HG02678 (cell line): ENCODE measurements around the gene DHRS1.

Source experiments
- ATAC-seq: cut with Tn5 transposase; IDR thresholded peaks from one replicate; pipeline ENCODE4 v1.9.1; 2021; ENCODE audit warnings: mild to moderate bottlenecking, moderate library complexity; ENCODE audit not compliant: unreplicated experiment

Gene DHRS1

DNA sequence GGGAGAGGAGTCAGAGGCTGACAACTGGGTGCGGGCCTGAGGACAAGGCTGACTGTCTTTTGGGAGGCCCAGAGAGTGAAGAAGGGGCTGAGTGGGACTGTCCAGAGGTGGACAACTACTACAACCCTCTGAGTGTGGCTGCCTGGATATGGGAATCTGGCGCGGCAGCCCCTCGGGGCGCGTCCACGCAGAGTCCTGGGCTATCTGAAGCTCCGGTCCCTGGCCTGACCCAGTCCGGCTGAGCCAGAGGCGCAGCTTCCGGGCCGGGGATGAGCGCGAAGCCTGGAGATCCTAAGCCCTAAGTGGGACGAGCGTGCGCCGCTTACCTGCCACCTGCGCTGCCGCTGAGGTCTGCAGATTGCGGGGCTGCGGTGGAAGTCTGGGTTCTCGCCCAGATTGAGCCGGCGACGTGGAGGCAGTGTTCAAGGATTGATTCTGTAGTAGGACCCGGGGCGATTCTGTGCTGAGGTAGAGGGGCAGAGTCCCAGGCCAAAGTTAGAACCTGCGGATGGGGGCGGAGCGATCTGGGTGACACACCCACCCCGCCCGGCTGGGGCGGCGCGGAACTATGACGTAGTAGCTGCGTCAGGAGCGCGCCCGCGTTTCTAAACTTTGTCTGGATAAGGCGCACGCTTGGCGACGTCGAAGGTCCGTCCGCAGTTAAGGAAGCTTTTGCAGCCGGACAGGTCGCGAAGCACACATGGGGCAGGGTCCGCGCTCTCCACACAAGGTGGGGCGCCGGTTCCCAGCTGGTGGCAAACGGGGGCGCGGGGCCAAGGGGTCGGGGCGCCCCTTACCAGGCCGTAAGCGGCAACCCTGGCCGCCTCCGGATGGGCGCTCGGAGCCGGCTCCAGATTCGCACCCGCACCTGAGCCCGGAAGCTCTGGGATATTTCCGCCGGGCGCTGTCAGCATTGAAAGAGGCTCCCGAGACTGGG, at the start of gene DHRS1, which contains the start of gene NOP9:
Gene DHRS1 (minus strand): TSS at position 526 of the 937 bp plus-strand sequence. CDS start 674 bp downstream, outside the sequence.
Gene NOP9 (plus strand): TSS at position 596 of the 937 bp plus-strand sequence. CDS start 105 bp downstream, at position 701.
- ATAC-seq = peak; percentile 75

DNA sequence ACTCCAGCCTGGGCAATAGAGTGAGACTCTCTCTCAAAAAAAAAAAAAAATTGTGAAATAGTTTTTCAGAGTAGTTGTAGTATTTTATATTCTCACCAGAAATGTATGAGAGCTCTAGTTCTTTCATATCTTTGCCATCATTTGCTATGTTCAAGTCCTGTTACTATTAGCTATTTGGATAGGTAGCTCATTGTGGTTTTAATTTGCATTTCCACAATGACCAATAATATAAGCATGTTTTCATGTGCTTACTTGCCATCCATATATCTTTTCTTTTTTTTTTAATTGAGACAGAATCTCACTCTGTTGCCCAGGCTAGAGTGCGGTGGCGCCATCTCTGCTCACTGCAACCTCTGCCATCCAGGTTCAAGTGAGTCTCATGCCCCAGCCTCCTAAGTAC, 48.6 kb upstream of the DHRS1 start:
- no peak for ATAC-seq

DNA sequence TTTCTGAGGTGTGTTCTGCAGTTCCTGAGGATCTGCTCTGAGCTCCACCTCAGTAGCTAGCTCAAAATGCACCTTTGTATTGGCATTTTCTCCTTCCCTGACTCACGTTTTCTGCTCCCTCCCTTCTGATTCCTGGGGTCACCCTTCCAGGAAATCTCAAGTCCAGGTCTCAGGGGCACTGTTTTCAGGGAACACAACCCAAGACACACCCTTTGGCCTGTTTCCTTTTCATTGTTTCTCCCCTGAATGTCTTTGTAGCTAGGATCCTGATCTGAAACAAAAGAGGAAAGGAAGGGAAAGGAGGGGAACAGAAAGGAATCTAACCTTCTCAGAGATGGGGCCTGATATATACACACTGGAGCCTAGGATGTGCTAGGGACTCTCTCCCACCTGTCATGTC, 47.6 kb upstream of the DHRS1 start:
- no peak for ATAC-seq

DNA sequence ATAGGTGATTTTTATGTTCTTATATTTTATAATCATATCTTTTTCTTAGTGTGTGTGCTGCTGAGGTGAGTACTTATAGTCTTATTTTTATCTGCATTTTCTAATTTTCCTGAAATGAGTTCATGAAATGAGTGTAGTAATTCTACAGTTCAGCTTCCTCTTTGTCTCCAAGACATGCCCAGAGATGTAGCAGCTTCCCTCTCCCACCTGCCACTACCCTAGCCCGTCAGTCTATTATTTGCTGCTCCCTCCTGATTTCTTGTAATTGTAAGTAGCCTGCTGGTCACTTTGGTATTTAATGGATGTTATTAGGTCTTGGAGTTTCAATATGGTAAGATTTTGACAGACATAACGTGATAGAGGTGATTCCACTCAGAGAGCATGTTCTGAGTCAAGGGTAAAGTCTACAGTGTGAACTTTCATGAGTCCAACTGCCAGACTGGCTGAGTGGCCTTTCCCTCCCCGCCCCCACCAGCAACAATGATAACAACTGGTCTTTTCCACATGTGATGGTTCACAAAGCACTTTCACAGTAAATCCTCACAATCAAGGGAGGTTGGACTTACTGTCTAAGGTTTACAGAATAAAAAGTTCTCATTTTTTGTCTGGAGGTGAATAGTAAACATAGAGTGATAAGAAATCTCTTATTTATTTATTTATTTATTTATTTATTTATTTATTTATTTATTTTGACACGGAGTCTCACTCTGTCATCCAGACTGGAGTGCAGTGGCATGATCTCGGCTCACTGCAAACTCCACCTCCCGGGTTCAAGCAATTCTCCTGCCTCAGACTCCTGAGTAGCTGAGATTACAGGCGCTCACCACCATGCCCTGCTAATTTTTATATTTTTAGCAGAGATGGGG, 44.4 kb upstream of the DHRS1 start:
- ATAC-seq = no peak

DNA sequence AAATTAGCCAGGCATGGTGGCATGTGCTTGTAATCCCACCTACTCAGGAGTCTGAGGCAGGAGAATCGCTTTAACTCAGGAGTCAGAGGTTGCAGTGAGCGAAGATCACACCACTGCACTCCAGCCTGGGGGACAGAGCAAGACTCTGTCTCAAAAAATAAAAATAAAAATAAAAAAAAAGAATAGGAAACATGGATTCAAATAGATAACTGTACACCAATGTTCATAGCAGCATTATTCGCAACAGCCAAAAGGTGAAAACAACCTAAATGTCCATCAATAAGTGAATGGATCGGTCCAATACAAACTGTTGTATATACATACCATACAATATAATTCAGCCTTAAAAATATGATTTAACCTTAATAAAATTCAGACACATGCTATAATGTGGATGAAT, 43.3 kb upstream of the DHRS1 start:
- no peak for ATAC-seq

DNA sequence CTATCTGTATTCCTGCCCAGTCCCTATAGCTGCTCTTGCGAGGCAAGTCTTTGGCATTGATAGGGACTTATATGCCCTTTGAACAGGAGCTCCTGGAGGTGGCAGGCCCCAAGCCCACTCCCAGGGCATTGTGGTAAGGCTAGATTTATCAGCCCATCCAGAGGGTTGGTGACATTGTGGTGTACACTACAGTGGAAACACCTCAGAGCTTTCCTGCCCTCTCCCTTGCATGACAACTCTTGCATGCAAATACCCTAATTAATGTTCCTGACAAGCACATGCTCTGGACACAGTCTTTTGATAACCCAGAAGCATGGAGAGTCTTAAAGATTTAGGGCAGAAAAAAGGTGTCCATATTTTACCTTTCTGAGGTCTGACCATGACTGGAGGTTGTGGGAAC, 41.0 kb upstream of the DHRS1 start:
- ATAC-seq = no peak

DNA sequence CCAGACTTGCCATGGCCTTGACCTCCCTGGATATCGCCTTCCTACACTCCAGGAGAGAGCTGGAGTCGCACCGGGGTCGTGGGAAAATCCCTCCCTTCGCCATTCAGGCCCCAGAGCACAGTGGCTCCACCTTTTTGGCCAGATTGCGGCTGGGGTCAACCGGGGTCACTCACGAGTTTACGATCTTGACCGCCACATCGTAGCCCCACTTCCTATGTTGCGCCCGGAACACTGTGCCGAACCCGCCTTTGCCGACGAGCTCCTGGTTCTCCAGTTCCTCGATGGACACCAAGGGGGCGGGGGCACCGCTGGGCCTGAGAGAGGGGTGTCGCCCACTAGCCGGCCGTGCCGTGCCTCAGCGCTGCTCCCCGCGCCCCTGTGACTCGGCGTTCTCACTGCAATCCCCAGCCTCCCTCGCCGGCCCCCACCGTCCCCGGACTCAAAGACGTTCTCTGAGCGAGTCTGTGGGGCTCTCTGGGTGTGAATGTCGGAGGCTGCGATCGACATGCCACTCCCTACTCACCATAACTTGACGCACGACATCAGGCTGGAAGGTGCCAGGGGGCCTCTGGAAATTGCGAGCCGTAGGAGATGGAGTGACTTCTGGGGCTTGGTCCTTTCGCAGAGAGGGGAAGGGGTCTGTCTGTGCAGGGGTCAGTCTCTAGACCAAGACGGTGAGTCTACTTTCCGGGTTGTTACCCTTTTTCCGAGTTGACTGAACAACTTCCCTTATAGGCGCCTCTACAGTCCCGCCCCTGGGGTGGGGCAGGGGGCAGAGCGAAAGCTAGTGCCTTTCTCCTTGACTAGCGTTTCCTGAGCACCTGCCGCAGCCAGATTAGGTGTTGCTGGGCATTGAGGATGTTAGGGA, 39.9 kb upstream of the DHRS1 start, which contains the start of gene RIPK3:
Gene RIPK3 (minus strand): TSS at position 708 of the 868 bp plus-strand sequence. CDS start 165 bp downstream, at position 543.
- ATAC-seq = peak; percentile 92

DNA sequence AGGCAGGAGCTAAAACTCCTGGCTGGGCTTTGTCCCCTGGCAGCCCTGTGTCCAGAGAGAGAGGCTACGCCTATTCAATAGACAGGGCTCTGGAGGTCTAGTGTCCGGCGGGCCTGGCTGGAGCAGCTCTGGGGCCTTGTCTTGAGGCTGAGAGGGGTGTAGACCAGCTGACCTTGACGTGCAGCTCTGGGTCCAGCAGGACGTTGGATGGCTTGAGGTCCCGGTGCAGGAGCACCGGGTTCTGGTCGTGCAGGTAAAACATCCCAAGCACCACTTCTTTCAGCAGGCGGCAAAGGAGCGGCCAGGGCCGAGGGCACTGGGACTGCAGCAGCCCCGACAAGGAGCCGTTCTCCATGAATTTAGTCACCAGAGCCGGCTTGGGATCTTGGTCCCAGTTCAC, 39.3 kb upstream of the DHRS1 start:
- no peak for ATAC-seq

DNA sequence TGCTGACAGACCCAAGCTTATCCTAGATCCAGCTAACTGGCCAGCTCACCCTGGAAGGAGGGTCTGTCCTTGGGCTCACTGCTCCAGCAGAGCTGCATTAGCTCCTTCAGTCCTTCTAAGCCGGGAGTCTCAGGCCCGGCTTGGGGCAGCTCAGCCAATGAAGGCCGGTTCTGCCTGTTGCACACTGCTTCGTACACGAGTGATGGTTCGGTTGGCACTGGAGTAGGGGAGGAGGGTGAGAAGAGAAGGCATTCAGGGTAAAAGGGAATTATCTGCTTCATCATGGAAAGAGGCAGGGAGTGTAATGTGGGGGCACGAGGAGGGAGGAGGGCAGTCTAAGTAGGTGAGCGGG, 38.2 kb upstream of the DHRS1 start:
- no peak for ATAC-seq

DNA sequence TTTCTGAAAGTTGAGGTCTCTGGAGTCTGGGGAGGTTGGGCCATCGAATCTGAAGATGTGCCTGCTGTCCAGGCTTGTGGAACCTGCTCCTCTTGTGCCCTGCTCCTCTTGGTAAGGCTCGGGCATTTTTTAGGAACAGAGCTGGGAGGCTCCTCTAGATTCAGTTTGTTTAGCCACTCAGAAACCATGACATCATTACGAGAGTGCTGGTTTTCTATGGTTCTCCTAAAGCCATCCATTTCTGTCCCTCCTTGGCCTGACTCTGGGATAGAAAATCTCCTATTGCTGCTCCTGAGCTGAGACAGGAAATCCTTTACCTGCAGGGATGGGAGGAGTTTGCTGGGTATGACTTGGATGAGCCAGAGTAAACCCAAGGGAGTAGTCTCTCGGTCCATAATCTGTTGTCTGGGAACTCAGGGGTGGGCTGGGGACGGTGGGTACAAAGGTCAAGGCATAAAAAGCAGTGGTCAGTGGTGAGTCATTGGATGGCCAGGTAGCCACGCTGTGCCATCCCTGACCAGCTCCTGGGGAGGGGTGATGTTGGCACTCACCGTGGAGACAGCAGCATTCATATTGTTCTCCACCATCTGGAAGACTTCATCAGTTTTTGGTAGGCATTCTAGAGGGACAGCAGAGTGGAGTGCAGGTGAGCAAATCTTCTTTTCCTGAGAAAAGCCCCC, 37.7 kb upstream of the DHRS1 start:
- ATAC-seq = no peak

DNA sequence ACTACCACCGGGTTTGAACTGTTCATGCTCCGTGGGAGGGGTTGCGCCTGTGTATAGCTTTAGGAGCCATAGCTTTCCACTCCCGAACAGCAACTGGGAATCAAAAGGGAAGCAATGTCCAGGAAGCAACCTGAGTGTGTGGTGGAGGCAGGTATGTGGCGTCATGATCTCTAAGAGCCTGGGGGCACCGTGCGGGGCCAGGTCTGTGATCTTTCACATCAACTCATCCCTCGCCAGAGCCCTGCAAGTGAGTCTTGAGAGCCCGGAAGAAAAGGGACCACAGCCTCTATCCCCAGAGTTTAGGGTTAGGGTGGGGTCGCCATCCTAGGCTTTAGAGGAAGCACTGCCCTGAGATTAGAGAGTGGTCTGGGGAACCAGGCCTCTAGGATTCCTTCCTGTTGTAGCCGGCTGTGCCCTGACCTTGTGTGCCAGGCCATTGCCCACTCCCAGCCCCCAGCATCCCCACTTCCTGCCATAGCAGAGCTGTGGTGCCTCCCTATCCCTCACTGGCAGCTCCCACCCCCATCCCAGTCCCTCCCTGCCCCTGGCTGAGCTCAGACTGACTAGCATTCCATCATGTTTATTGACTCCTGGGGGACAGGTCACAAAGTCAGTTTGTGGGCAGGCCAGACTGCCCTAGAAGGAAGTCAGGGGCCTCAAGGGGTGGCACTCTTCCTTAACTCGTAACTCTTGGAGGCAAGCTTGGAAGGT, 36.0 kb upstream of the DHRS1 start:
- no peak for ATAC-seq

DNA sequence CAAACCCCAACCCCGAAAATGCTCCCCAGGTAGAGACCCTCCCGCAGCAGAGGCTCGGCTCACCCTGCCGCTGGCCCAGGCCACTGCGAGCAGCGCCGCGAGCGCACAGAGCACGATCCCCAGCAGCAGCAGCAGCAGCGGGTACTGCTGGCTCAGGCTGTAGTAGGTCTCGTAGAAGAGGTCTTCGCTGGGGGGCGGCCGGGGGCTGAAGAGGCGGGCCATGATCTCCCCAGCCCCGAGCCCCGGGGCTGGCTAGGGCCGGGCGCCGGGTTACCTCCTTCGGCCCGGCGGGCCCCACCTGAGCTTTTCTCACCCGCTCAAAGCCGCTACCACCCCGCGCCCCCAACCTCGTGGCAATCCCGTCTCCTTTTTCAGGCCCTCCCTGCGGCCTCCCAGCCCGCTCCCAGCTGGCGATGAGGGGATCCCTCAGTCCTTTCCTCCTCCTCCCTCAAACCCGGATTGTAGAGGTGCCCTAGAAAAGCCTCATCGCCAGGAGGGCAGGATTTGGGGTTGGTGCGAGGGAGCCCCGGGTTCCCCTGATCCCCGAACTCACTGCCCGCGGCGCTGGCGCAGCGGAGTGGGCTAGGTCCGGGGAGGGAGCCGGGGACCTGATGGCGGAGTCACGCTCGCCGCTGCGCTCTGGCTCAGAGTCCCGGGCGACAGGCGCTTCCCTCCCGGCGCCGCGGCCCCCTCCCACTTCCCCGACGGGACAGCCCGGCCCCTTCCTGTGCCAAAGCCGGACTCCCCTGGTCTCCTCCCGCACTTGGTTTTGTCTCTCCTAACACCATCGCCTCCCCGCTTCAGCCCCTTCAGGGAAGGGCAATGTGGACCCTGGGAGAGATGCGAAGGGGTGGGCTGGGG, 35.1 kb upstream of the DHRS1 start, which contains the start of gene ADCY4:
Gene ADCY4 (minus strand): TSS at position 641 of the 861 bp plus-strand sequence. CDS start 419 bp downstream, at position 222.
- no peak for ATAC-seq

DNA sequence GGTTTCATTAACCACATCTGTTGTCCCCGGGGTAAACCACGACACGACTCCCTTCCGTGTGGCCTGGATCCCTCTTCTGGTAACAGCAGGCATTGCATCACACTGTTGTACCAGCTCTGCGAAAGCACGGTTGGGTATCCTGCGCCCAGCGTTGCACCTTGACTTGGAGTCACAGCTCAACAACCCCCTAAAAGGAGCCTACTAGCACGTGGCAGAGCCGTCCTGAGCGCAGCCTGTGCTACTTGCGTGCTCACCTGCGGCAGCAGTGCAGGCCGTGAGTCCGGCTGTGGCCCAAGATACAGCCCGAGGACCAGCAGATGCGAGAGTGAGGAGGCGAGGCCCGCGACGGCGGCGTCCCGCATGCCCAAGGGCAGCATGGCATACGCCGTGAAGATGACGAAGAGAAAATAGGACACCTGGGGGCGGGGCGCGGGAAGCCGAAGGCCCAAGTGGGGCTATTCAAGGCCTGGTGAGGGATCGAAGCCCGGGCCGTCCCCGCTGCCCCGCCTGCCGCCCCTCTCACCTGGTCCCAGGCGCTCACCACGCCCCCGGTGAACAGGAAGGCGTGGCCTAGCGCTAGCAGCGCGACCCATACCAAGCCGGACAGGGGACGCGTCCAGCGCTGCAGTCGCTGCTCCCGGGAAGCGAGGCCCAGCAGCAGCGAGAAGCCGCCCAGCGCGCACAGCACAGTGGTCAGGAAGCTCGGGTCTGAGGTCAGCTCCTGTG, 32.9 kb upstream of the DHRS1 start:
- ATAC-seq = peak; percentile 91

DNA sequence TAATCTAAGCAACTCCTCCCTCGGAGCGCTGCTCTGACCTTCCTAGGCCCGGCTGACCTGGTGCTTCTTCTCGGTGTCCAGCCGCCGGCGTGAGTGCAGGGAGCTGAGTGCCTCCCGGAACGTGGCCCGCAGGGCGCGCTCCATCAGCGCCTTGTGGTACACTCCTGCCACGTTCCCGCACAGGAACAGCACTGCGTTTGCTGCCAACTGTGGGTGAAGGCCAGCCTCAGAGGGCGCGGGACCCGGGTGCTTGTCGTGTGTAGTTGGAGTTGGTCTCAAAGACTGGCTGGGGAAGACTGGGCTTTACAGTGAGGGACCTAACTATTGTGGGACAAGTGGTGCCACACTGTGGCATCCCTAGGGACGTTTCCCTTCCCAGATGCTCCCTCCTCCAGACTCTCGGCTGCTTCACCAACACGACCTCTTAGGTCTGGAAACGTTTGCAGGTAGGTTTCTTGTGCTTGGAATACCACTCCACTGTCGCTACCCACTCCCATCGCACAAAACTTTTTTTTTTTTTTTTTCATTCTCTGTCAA, 32.2 kb upstream of the DHRS1 start:
- no peak for ATAC-seq

DNA sequence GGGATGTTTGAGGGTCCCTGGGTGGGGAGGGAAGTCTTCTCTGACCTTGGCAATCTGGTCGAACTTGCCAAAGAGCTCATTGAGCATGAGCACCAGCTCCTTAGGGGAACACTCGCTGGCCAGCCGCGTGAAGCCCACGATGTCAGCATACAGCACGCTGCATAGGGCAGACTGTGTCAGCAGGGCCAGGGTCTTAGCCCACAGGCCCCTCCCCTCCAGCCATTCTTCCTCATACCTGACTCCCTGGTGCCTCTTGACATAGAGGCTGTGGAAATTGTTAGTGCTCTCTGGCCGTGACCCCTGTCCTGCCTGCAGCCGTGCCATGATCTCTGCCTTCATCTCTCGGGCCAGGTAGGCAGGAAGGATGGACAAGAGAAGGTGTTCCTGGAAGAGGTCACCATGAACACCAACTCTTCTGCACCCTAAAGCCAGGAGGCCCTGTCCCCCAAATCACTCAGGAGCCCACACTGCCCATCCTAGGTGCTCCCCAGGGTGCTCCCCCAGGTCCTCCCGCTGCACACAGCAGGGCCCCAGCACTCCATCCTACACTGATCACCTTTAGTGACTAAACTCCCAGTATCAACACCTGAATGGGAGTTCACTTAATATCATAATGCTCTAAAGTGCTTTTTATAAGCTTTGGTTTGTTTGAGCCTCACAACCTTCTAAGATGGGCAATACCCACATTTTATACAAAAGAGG, 31.5 kb upstream of the DHRS1 start:
- no peak for ATAC-seq

DNA sequence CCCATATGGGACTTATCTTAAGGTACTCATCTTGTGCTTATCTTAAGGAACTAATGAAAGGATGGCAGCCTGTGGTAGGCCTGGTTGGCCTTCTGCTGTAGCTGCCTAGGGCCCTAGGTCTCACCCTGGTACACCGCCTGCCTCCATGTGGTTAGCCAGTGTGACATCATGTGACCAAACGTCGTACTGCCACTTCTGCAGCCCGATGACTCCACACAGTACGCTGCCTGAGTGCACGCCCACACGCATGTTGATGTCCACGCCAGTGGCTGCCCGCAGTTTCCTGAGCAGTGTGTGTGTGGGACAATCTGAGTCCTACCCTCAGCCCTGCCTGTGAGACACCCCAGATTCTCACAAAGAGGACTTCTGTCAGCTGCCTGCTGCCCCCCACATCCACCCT, 30.2 kb upstream of the DHRS1 start:
- ATAC-seq = no peak
